Fibroblast of lung (primary cell): ENCODE data around the gene SSTR1.

Source experiments
- CTCF ChIP-seq, 2 donors: IDR thresholded peaks in 1 of 2; conservative IDR thresholded peaks in 1 of 2; 1 replicate in 1 of 2; 2 replicates in 1 of 2; pipeline ENCODE4 v1.5.1; 2011 to 2012; ENCODE audit warnings: low read length in 2 of 2, control low read depth in 1 of 2, inconsistent platforms in 1 of 2, low read depth in 1 of 2, mild to moderate bottlenecking in 1 of 2
- EZH2 ChIP-seq: IDR thresholded peaks from 2 replicates; pipeline ENCODE4 v1.5.1; 2012; ENCODE audit warnings: low read length, control low read depth, mild to moderate bottlenecking; ENCODE audit errors: missing control alignments

DNA sequence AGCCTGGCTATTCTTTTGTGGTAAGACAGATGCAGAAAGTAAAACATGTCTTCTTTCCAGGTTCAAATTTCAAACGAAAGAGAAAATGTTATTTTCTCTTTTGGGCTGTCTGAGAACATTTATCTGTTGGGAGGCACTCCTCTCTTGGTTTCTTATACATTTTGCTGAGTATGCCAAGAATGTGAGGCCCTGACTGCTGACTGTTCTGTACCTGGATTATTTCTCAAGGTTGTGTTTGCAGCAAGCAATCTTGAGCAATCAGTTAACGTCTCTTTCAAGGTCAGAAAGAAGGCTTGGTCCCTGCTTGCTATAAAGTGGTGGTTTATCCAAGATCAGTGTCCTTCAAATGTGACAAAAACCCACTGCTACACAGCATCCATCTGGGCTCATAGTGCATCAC, 9.8 kb downstream of the SSTR1 start:
- TF ChIP-seq CTCF (conservative IDR thresholded peaks at IDR 0.05 in 1 of 2, IDR thresholded peaks at IDR 0.05 in 1 of 2; ENCODE audit: low read depth in 1 of 2, low read length in 2 of 2) (no peak), EZH2 (no peak)
